GM12872 (cell line): ENCODE data around the gene RGS17.

Experiments
- CTCF ChIP-seq: IDR thresholded peaks from 3 replicates; pipeline ENCODE4 v1.5.1; 2011; ENCODE audit warnings: low read depth, mild to moderate bottlenecking, low read length, moderate library complexity; ENCODE audit not compliant: insufficient read depth

The RGS17 gene

GRCh38 chr6:153121311-153121710 lies 9.8 kb downstream of the RGS17 start:
- TF ChIP-seq CTCF: no peak

DNA sequence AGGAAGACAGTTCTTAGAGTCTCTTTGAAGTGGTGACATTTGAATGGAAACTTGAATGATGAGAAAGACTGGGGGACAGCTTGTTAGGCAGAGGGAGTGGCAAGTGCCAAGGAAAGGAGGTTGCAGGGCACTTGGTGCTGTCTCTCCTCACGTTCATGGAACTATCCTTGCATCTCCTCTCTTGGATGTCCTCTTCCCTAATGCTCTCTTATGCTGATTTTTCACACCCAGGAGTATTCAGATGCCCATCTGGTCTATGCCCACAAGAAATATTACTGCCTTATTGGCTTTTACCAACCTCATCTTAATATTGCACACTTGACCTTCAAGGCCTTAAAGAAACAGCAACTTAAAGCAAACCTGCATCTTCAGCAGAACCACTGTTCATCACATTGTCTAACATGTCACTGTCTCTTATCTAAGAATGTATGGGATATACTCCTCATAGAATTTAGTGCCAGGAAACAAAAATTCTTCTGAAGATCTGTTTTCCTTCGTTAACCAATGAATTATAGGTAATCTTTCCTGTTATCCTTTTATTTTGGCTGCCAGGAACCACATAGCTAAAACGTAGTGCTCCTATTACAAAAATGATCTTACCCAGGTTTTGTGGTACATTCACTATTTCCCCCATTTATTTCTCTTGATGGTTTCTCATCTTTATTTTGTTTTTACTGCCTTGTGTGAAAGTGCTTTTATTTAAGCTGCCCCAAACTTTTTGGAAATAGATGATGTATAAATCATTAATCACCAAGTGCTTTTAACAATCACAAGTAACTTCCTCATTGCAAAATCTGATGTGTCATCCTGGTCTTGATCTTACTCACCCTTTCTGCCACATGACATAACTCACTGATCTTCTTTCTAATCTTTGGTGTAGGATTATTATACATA lies 12.8 kb downstream of the RGS17 start:
- TF ChIP-seq CTCF: no peak

GRCh38 chr6:153108315-153108714 lies 22.8 kb downstream of the RGS17 start:
- TF ChIP-seq CTCF: no peak

DNA sequence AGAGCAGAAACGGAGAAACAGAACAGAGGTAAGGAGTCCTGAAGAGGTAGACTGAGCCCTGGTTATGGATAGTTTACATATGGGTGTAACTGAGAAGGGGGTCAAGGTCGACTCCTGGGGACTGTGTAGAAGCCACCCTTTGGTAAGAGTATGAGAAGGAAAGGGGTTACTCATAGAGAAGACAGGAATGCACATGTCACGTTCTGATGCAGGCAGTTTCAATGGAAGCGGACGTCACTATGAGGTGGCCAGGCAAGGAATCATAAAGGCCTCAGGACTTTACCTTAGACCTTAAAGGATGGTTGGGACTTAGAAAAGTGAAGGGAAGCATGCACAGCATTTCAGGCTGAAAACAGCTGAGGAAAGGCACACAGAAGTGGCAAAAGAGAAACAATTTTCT lies 25.1 kb downstream of the RGS17 start:
- no peak for TF ChIP-seq CTCF

- no peak for TF ChIP-seq CTCF
Observed at GRCh38 chr6:153104220-153104619, 26.9 kb downstream of the RGS17 start.

- TF ChIP-seq CTCF: no peak
Observed at GRCh38 chr6:153103319-153103655, 27.8 kb downstream of the RGS17 start.

DNA sequence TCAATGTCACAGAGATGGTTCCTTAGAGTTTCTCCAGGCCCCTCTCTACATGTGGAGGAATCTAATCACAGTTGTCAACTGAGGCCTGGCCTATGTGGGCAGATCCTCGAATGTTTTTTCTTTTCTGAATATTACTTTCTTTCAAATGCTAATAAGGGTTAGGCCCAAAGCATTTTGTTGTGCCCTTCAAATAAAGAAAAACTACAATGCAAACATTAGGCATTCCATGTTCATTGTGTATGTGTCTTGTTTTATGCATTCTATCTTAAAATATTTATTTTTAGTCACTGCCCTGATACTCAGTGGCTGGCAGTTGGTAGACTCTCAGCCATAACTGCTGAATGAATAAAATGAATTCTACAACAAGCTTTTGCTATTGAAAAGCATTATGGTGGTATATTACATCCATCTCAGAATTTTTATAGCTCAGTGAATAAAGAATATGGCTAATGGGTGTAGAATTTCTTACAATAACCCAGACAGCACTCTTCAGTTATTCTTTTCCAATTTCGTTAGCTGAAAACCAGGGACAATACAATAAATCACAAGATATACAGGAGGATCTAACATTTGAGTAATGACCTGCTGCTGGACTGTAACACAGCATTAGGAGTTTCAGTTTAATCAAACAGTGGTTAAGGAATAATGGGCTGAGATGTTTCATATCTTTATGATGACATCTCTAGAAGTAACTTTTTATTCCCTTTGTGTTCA lies 28.3 kb downstream of the RGS17 start:
- TF ChIP-seq CTCF: no peak
